Raji (cell line): ENCODE data around the gene NPDC1.

Source experiments
- POLR2A ChIP-seq: IDR thresholded peaks from 2 replicates; pipeline ENCODE4 v1.6.1; 2011; ENCODE audit warnings: low read depth, low read length, control low read depth; ENCODE audit not compliant: insufficient read depth

NPDC1 gene

GRCh38 chr9:137009217-137009616 lies 36.8 kb downstream of the NPDC1 start:
- no peak for TF ChIP-seq POLR2A

GRCh38 chr9:137008312-137008711 lies 37.7 kb downstream of the NPDC1 start:
- no peak for TF ChIP-seq POLR2A

- no peak for TF ChIP-seq POLR2A
These were observed 38.1 kb downstream of the NPDC1 start for GRCh38 chr9:137007816-137008270.

GRCh38 chr9:137007108-137007815 lies 38.7 kb downstream of the NPDC1 start:
- no peak for TF ChIP-seq POLR2A

GRCh38 chr9:137006116-137007003 lies 39.6 kb downstream of the NPDC1 start:
- TF ChIP-seq POLR2A, result no peak

GRCh38 chr9:137002646-137003041 lies 43.3 kb downstream of the NPDC1 start:
- TF ChIP-seq POLR2A, result no peak

- no peak for TF ChIP-seq POLR2A
These were observed 43.9 kb downstream of the NPDC1 start for GRCh38 chr9:137001857-137002645.

GRCh38 chr9:137000177-137000930 lies 45.6 kb downstream of the NPDC1 start:
- TF ChIP-seq POLR2A, result 0 out of 2 replicates have a peak, but pooled peaks have one; percentile 14

GRCh38 chr9:136997830-136998234 lies 48.1 kb downstream of the NPDC1 start:
- no peak for TF ChIP-seq POLR2A

- TF ChIP-seq POLR2A, result 0 out of 2 replicates have a peak, but pooled peaks have one; percentile 29
These were observed 48.6 kb downstream of the NPDC1 start for GRCh38 chr9:136997371-136997770.

- TF ChIP-seq POLR2A, result no peak
These were observed 49.4 kb downstream of the NPDC1 start, which contains the start of gene CLIC3 for GRCh38 chr9:136996361-136997292. Gene CLIC3 (minus strand): TSS chr9:136996568. CDS start chr9:136996543, 25 bp downstream.

GRCh38 chr9:136995772-136996311 lies 50.1 kb downstream of the NPDC1 start:
- TF ChIP-seq POLR2A, result no peak

GRCh38 chr9:136995362-136995761 lies 50.6 kb downstream of the NPDC1 start:
- TF ChIP-seq POLR2A, result no peak

GRCh38 chr9:136994888-136995230 lies 51.1 kb downstream of the NPDC1 start:
- TF ChIP-seq POLR2A, result no peak
